C4-2B (cell line): ENCODE measurements around the gene KTI12.
"Not testable (repeated sequence)": the region's sequence is repeated elsewhere in the genome, so short reads cannot be mapped to it uniquely, and the experiment has no call there.

ENCODE experiments used
- H3K27ac ChIP-seq: fragments of 450-650 bp; 2 replicates; pipeline ENCODE4 v1.5.1; 2017
- ZFX ChIP-seq: fragments of 450-650 bp; IDR thresholded peaks from 2 replicates; pipeline ENCODE4 v1.6.1; 2017
- TF ChIP-seq, protein P1 (sequence below): fragments of 450-650 bp; conservative IDR thresholded peaks from 2 replicates; pipeline ENCODE4 v1.5.1; 2017; ENCODE audit warnings: mild to moderate bottlenecking

KTI12 gene, protein sequence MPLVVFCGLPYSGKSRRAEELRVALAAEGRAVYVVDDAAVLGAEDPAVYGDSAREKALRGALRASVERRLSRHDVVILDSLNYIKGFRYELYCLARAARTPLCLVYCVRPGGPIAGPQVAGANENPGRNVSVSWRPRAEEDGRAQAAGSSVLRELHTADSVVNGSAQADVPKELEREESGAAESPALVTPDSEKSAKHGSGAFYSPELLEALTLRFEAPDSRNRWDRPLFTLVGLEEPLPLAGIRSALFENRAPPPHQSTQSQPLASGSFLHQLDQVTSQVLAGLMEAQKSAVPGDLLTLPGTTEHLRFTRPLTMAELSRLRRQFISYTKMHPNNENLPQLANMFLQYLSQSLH

DNA sequence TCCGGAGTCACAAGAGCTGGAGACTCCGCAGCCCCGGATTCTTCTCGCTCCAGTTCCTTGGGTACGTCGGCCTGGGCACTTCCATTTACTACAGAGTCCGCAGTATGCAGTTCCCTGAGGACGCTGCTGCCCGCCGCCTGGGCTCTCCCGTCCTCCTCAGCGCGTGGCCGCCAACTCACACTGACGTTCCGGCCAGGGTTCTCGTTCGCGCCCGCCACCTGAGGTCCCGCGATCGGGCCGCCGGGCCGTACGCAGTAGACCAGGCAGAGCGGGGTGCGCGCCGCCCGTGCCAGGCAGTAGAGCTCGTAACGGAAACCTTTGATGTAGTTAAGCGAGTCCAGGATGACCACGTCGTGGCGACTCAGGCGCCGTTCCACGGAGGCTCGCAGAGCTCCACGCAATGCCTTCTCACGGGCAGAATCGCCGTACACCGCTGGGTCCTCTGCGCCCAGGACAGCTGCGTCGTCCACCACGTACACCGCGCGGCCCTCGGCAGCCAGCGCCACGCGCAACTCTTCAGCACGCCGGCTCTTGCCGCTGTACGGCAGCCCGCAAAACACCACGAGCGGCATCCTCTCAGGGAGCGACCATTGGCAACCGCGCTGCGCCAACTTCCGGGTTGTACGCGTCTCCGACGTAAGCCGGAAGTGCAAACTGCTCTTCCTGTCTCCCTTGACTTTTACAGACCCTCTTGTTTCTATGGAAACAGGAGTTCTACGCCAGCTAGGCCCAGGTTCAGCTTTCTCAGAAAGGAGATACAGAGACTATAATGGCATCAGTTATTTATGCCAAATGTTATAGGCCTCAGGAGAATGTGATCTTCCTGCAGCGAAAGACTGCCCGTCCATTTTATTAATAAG is at the start of gene KTI12:
KTI12 (minus strand) TSS at position 621 of the 860 bp plus-strand sequence; CDS start at position 572, 49 bp downstream.
- peak within 1 kb of the TSS; percentile 88 for H3K27ac ChIP-seq
- peak; percentile 51 for TF ChIP-seq ZFX
- TF ChIP-seq, protein P1, sequence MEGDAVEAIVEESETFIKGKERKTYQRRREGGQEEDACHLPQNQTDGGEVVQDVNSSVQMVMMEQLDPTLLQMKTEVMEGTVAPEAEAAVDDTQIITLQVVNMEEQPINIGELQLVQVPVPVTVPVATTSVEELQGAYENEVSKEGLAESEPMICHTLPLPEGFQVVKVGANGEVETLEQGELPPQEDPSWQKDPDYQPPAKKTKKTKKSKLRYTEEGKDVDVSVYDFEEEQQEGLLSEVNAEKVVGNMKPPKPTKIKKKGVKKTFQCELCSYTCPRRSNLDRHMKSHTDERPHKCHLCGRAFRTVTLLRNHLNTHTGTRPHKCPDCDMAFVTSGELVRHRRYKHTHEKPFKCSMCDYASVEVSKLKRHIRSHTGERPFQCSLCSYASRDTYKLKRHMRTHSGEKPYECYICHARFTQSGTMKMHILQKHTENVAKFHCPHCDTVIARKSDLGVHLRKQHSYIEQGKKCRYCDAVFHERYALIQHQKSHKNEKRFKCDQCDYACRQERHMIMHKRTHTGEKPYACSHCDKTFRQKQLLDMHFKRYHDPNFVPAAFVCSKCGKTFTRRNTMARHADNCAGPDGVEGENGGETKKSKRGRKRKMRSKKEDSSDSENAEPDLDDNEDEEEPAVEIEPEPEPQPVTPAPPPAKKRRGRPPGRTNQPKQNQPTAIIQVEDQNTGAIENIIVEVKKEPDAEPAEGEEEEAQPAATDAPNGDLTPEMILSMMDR: no peak

DNA sequence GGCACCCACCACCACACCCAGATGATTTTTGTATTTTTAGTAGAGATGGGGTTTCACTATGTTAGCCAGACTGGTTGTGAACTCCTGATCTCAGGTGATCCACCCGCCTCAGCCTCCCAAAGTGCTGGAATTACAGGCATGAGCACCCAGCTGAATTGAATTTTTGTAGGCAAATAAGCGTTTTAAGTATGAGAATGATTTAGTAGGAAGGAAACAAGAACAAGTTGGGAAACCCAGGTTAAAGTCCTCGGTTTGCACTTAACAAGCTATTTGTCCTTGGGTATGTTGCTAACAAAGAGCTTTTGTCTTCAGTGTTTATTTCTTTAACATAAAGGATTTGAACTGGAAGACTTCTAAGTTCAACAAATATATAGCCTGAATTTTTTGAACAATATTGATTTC is 46.4 kb upstream of the KTI12 start:
- no peak for TF ChIP-seq ZFX
- TF ChIP-seq, protein P1: no peak
- H3K27ac ChIP-seq: no peak overlapping the region

DNA sequence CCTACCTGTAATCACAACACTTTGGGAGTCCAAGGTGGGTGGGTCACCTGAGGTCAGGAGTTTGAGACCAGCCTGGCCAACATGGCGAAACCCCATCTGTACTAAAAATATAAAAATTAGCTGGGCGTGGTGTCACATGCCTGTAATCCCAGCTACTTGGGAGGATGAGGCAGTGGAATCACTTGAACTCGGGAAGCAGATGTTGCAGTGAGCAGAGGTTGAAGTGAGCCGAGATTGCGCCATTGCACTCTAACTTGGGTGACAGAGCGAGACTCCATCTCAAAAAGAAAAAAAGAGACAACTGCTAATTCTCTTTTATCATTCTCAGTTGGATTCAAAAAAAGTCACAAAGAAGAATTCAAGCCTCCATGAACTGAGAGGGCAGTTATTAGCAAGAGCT is 43.7 kb upstream of the KTI12 start:
- not testable (repeated sequence) for H3K27ac ChIP-seq

DNA sequence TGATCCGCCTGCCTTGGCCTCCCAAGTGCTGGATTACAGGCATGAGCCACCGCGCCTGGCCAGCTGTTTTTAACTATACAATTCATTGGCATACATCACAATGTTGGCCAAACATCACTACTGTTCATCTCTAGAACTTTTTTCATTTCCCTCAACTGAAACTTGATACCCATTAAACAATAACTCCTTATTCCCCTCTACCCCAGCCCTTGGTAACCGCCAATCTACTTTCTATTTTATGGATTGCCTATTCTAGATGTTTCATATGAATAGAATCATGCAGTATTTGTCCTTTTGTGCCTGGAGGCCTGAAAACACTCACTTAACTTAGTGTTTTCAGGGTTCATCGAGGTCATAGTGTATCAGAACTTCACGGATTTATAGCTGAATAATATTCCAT is 38.7 kb upstream of the KTI12 start:
- TF ChIP-seq, protein P1: no peak
- no peak for TF ChIP-seq ZFX
- no peak overlapping the region for H3K27ac ChIP-seq

DNA sequence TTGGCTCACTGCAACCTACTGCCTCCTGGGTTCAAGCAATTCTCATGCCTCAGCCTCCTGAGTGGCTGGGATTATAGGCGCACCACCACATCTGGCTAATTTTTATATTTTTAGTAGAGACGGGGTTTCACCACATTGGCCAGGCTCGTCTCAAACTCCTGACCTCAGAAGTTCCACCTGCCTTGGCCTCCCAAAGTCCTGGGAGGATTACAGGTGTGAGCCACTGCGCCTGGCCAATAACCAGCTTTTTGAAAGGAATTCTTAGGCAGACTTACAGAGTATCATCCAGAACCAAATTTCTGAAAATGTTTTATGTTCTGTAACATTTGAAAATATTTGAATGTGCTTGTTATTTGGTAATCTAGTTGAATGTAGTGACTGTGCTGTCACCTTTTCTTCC is 37.1 kb upstream of the KTI12 start:
- TF ChIP-seq, protein P1: no peak
- TF ChIP-seq ZFX: no peak

DNA sequence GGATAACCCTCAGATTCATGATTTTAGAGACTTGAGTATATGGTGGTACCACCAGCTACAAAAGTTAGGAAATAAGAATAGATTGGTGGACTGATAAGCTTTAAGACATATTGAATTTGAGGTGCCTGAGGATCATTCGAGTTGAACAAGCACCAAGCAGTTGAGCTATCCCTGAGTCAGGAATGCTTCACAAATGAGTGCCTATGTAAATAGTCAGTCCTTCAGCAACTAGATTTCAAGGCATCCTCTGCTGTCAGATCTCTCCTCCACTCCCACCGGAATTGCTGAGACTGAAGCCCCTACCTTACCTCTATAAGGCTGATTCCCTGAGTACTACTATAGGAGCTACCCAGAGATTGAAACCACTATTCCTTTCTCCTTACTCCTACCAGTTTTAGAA is 29.6 kb upstream of the KTI12 start:
- TF ChIP-seq, protein P1: no peak
- TF ChIP-seq ZFX: no peak

More for the DNA sequence above, 37.1 kb upstream of the KTI12 start:
- no peak overlapping the region for H3K27ac ChIP-seq

DNA sequence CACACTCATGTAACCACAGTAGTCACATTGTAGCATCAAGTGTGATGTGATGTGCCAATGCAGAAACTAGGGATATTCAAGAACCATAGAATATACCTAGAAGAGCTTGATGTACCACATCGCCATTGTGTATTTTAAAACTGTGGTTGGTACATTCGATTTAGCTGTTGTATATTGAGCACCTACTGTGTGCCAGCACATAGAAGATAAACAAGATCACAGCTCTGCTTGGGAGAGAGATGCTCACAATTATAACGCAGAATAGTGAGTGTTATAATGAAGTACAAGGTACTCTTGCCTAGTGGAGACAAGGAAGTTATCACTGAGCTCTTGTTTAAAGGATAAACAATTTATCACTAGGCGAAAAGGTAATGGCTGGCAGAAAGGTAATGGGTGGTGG is 27.2 kb upstream of the KTI12 start:
- no peak overlapping the region for H3K27ac ChIP-seq
- TF ChIP-seq, protein P1: no peak
- no peak for TF ChIP-seq ZFX

More for the DNA sequence above, 29.6 kb upstream of the KTI12 start:
- no peak overlapping the region for H3K27ac ChIP-seq
